Measurements from ENCODE around the gene PHKA2. TPM values are rescaled to one million over a fixed set of nuclear protein-coding genes. Genes with fewer than 3 reads are reported as not detected.

The PHKA2 gene
- total and polyA plus RNA-seq, 10 of the 15 experiments (the other 5 are each of a cell fraction or from before 2014, with no cell fraction given): 1.4 to 25.6 (median 15.4) TPM

DNA sequence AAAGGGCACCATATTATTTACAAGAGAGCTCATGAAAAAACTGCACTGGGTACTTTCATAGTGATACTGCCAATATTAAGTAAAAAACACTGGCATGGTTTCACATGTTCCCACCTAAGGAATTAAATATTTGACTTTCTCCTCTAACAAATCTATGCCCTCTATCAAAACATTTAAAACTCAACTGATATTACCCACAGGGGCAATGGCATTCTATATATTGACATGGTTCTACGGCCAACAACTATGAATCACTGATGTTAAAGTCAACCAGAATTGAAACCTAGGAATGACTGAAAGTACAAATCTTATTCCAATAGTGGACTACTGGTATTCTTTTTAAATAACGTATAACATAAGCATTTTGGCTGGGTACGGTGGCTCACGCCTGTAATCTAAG lies 28.2 kb downstream of the PHKA2 start:
- H3K4me1 ChIP-seq (ENCODE audit: control insufficient read depth, insufficient read depth, low read length): no peaks in the 10 kb centered on the region
- no peaks in the 10 kb centered on the region for H3K27me3 ChIP-seq (replicated peaks in 1 of 2; ENCODE audit: control insufficient read depth in 2 of 2, insufficient read depth in 2 of 2, low read length in 1 of 2)
- H3K27ac ChIP-seq (ENCODE audit: control insufficient read depth, insufficient read depth): no peak overlapping the region
- 84% methylated on average over 4 of the region's 4 CpGs for WGBS (ENCODE audit: insufficient coverage, insufficient replicate concordance, low lambda C conversion rate, missing lambda C conversion rate)
- RAD21 ChIA-PET (ENCODE audit: unreplicated experiment): no interaction called here
- no peak overlapping the region for H3K4me2 ChIP-seq (ENCODE audit: control insufficient read depth, insufficient read depth)
- no peaks in the 10 kb centered on the region for H3K36me3 ChIP-seq (ENCODE audit: control insufficient read depth in 2 of 2, insufficient read depth in 2 of 2, low read length in 1 of 2)
- no peak overlapping the region for H3K4me3 ChIP-seq
- H4K20me1 ChIP-seq (ENCODE audit: control insufficient read depth, insufficient read depth): no peaks in the 10 kb centered on the region; the same call in 1 of the 2 replicates
- BruUV-seq (replicated peaks): no TSS peak
- FAIRE-seq (no peak), DNase-seq (ENCODE audit: low read depth, low spot score) (no peak), ATAC-seq (no peak)
- SMC1A ChIA-PET (ENCODE audit: uncharacterized antibody, unreplicated experiment): interaction anchor here (0.7 kb wide), 1 partner anchor 8 kb away, joined by 3 read pairs; no protein-coding TSS in a partner anchor
- intact Hi-C loops (cut with micrococcal nuclease; ENCODE audit: unreplicated experiment) (no loop called here), in situ Hi-C loops (cut with MboI) (no loop called here)
- H3K79me2 ChIP-seq (ENCODE audit: control insufficient read depth, insufficient read depth, low read length): no peaks in the 10 kb centered on the region
- TF ChIP-seq MTA2 (IDR thresholded peaks at IDR 0.05; ENCODE audit: low read depth) (no peak), SREBF1 (IDR thresholded peaks at IDR 0.05; ENCODE audit: low read length) (no peak), ZBED1 (IDR thresholded peaks at IDR 0.05; ENCODE audit: borderline replicate concordance) (no peak), POLR2AphosphoS2 (IDR thresholded peaks at IDR 0.05; ENCODE audit: low read depth, low read length) (no peak), SUZ12 (IDR thresholded peaks at IDR 0.05; ENCODE audit: unreplicated experiment) (no peak), SRF (IDR thresholded peaks at IDR 0.05; ENCODE audit: low read depth in 2 of 2, low read length in 2 of 2) (no peak), SP1 (IDR thresholded peaks at IDR 0.05; ENCODE audit: low read depth, low read length) (no peak), HDGF (IDR thresholded peaks at IDR 0.05) (no peak), BHLHE40 (IDR thresholded peaks at IDR 0.05; ENCODE audit: borderline replicate concordance in 1 of 2, low read depth in 2 of 2, low read length in 1 of 2) (no peak), ZNF24 (IDR thresholded peaks at IDR 0.05) (no peak), TCF7 (IDR thresholded peaks at IDR 0.05; ENCODE audit: borderline replicate concordance) (no peak), MEF2A (IDR thresholded peaks at IDR 0.05; ENCODE audit: insufficient read depth, low read depth, low read length) (no peak), MYC (IDR thresholded peaks at IDR 0.05; ENCODE audit: insufficient read depth, insufficient read length, insufficient replicate concordance, low read length, severe bottlenecking) (no peak), RAD51 (IDR thresholded peaks at IDR 0.05) (no peak), FOXK2 (IDR thresholded peaks at IDR 0.05) (no peak), EP300 (IDR thresholded peaks at IDR 0.05; ENCODE audit: borderline replicate concordance in 1 of 2, control insufficient read depth in 1 of 2, low read depth in 2 of 2, low read length in 2 of 2) (no peak)
- TF ChIP-seq, protein P1, sequence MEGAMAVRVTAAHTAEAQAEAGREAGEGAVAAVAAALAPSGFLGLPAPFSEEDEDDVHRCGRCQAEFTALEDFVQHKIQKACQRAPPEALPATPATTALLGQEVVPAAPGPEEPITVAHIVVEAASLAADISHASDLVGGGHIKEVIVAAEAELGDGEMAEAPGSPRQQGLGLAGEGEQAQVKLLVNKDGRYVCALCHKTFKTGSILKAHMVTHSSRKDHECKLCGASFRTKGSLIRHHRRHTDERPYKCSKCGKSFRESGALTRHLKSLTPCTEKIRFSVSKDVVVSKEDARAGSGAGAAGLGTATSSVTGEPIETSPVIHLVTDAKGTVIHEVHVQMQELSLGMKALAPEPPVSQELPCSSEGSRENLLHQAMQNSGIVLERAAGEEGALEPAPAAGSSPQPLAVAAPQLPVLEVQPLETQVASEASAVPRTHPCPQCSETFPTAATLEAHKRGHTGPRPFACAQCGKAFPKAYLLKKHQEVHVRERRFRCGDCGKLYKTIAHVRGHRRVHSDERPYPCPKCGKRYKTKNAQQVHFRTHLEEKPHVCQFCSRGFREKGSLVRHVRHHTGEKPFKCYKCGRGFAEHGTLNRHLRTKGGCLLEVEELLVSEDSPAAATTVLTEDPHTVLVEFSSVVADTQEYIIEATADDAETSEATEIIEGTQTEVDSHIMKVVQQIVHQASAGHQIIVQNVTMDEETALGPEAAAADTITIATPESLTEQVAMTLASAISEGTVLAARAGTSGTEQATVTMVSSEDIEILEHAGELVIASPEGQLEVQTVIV (IDR thresholded peaks at IDR 0.05; ENCODE audit: borderline replicate concordance, partially characterized antibody): no peak
- H3K9ac ChIP-seq (ENCODE audit: control insufficient read depth, insufficient read depth, low read length): no peak overlapping the region
- no peaks in the 10 kb centered on the region for H3K9me3 ChIP-seq (replicated peaks; ENCODE audit: control insufficient read depth, insufficient read depth, low read length)
- H2AFZ ChIP-seq (ENCODE audit: control insufficient read depth, low read depth, low read length): no peak overlapping the region
- POLR2A ChIA-PET: no interaction called here
- CTCF ChIA-PET: no interaction called here

All from GM12878 (cell line).